HepG2 (cell line): ENCODE results near the gene DGKD. TPM values are rescaled to one million over a fixed set of nuclear protein-coding genes. Genes with fewer than 3 reads are reported as not detected.

Experiments
- ATAC-seq: fragments of 200-7000 bp; cut with Tn5 transposase; 3 replicates; pipeline ENCODE4 v1.9.1; 2020; ENCODE audit warnings: mild to moderate bottlenecking, moderate library complexity
- BruUV-seq: library from RNA; stranded (reverse); fragments of 400-500 nt; replicated peaks from 2 replicates; lab custom pipeline; 2021; lab: Mats Ljungman, UMichigan
- CTCF ChIA-PET: fragments of 300-600 bp; formaldehyde crosslinking; extraction: SDS; loops from one replicate; lab custom pipeline; 2021; ENCODE audit warnings: low total read pairs, inconsistent platforms, low intra/inter-chr PET ratio; lab: Yijun Ruan, JAX
- POLR2A ChIA-PET: fragments of 350-600 bp; sonication (Branson Sonifier 250); formaldehyde crosslinking; loops from one replicate; lab custom pipeline; 2020; ENCODE audit warnings: antibody characterized with exemption, inconsistent platforms; lab: Yijun Ruan, JAX
- DNase-seq: peaks from one replicate; pipeline ENCODE4 v3.0.0-alpha.2; 2015; ENCODE audit warnings: low spot score
- FAIRE-seq: peaks from 3 replicates; lab custom pipeline; 2011; peaks lifted over from hg19 to GRCh38; lab: Jason Lieb, UNC
- H2AFZ ChIP-seq: one replicate; pipeline ENCODE4 v1.6.1; 2011; ENCODE audit warnings: low read length, inconsistent platforms
- H3K27ac ChIP-seq: fragments of 300-600 bp; 3 replicates; pipeline ENCODE4 v1.8.0; 2011; ENCODE audit warnings: mixed run types, mild to moderate bottlenecking, mixed read lengths, low read length, inconsistent platforms; ENCODE audit not compliant: insufficient read depth; ENCODE audit errors: extremely low read length
- H3K27me3 ChIP-seq, 2 experiments: fragments of 200-600 bp in 1 of 2; 2 replicates in 1 of 2; 3 replicates in 1 of 2; pipeline versions ENCODE4 v1.6.0 to v1.8.0; 2011; ENCODE audit warnings: low read length in 2 of 2, mild to moderate bottlenecking in 2 of 2, moderate library complexity in 2 of 2, inconsistent platforms in 1 of 2; ENCODE audit not compliant: insufficient read depth in 2 of 2, control insufficient read depth in 1 of 2
- H3K36me3 ChIP-seq, 2 experiments: fragments of 200-600 bp in 1 of 2; replicated peaks in 1 of 2; 2 replicates in 1 of 2; 3 replicates in 1 of 2; pipeline versions ENCODE4 v1.5.1 to v1.8.0; 2011; ENCODE audit warnings: low read length in 2 of 2, inconsistent platforms in 1 of 2; ENCODE audit not compliant: insufficient read depth in 2 of 2, control insufficient read depth in 1 of 2
- H3K4me1 ChIP-seq: 2 replicates; pipeline ENCODE4 v1.5.1; 2012; ENCODE audit warnings: low read length, inconsistent platforms; ENCODE audit not compliant: insufficient read depth
- H3K4me2 ChIP-seq: 2 replicates; pipeline ENCODE4 v1.6.0; 2011; ENCODE audit warnings: low read depth, low read length, inconsistent platforms
- H3K4me3 ChIP-seq, 3 experiments: fragments of 200-600 bp in 1 of 3; sonication (generic), shearing (Covaris generic) in 1 of 3; replicated peaks in 1 of 3; 2 replicates each; pipeline ENCODE4 v1.5.1; 2011 to 2016; ENCODE audit warnings: low read length in 3 of 3, inconsistent platforms in 2 of 3, low read depth in 2 of 3, mild to moderate bottlenecking in 2 of 3, control low read depth in 1 of 3, mixed read lengths in 1 of 3; ENCODE audit not compliant: insufficient read depth in 1 of 3
- H3K79me2 ChIP-seq: one replicate; pipeline ENCODE4 v1.6.1; 2011; ENCODE audit warnings: low read length, inconsistent platforms; ENCODE audit not compliant: insufficient read depth
- H3K9ac ChIP-seq: 2 replicates; pipeline ENCODE4 v1.6.0; 2011; ENCODE audit warnings: mild to moderate bottlenecking, low read depth, low read length, inconsistent platforms; ENCODE audit not compliant: insufficient read depth
- H3K9me3 ChIP-seq: 2 replicates; pipeline ENCODE4 v1.5.1; 2012; ENCODE audit warnings: mild to moderate bottlenecking, low read length
- H4K20me1 ChIP-seq: 2 replicates; pipeline ENCODE4 v1.6.0; 2011; ENCODE audit warnings: inconsistent platforms, mild to moderate bottlenecking, low read length, moderate library complexity; ENCODE audit not compliant: insufficient read depth
- ASH2L ChIP-seq: fragments of 300-600, 200-600 bp; sonication (generic); IDR thresholded peaks from 2 replicates; pipeline ENCODE4 v1.7.0; 2017; ENCODE audit warnings: low read depth, mild to moderate bottlenecking, moderate library complexity, mixed read lengths, low read length; ENCODE audit not compliant: insufficient read length
- ATF7 ChIP-seq, 2 experiments: fragments of 450-650 bp in 1 of 2; sonication (generic) in 1 of 2; formaldehyde crosslinking in 1 of 2; IDR thresholded peaks; 2 replicates each; pipeline versions ENCODE4 v1.4.0 to v1.6.1; 2016 to 2020; ENCODE audit warnings: antibody characterized with exemption in 1 of 2, mild to moderate bottlenecking in 1 of 2, missing genetic modification reagents in 1 of 2
- CEBPB ChIP-seq: IDR thresholded peaks from 2 replicates; pipeline ENCODE4 v1.6.1; 2011; ENCODE audit warnings: low read depth, low read length, improper control_type of control experiment, borderline replicate concordance
- GATAD2A ChIP-seq: IDR thresholded peaks from 2 replicates; pipeline ENCODE4 v1.6.1; 2016
- MAFF ChIP-seq: IDR thresholded peaks from 2 replicates; pipeline ENCODE4 v1.6.1; 2011; ENCODE audit warnings: low read depth, low read length, improper control_type of control experiment
- SP140L ChIP-seq: sonication (generic); formaldehyde crosslinking; IDR thresholded peaks from 2 replicates; pipeline ENCODE4 v1.4.0; 2020; ENCODE audit warnings: missing genetic modification reagents, borderline replicate concordance
- ZMYM4 ChIP-seq: sonication (generic); formaldehyde crosslinking; IDR thresholded peaks from 2 replicates; pipeline ENCODE4 v1.8.1; 2023; ENCODE audit warnings: mild to moderate bottlenecking, missing genetic modification reagents
- ZNF331 ChIP-seq: sonication (generic); formaldehyde crosslinking; IDR thresholded peaks from 2 replicates; pipeline ENCODE4 v1.4.0; 2020; ENCODE audit warnings: missing genetic modification reagents
- ZNF383 ChIP-seq: sonication (generic); formaldehyde crosslinking; IDR thresholded peaks from 2 replicates; pipeline ENCODE4 v1.4.0; 2020; ENCODE audit warnings: missing genetic modification reagents, mild to moderate bottlenecking, borderline replicate concordance
- ZNF780A ChIP-seq: sonication (generic); formaldehyde crosslinking; IDR thresholded peaks from 2 replicates; pipeline ENCODE4 v1.8.0; 2022; ENCODE audit warnings: mild to moderate bottlenecking, missing genetic modification reagents, moderate library complexity
- WGBS: methylation state at CpG from one replicate; pipeline ENCODE4 v1.1.6; 2017; ENCODE audit warnings: low lambda C conversion rate; 5-methylcytosine and 5-hydroxymethylcytosine counted together
- in situ Hi-C: cut with HindIII; loops from 2 replicates; pipeline ENCODE4 v1.10.0; 2017; ENCODE audit warnings: low pct_unique_long_range_greater_than_20kb; ENCODE audit not compliant: extremely low pct_ligation_motif_present
- intact Hi-C: fragments of 100-400 bp; cut with micrococcal nuclease; formaldehyde crosslinking; loops from one replicate; pipeline ENCODE4 v1.10.0; 2022; ENCODE audit not compliant: unreplicated experiment
- polyA plus RNA-seq, 8 experiments: library from polyadenylated mRNA; depleted of rRNA in 3 of 8; stranded (reverse) in 7 of 8; unstranded in 1 of 8; fragments of >200 nt; fragmentation: Illumina TruSeq in 4 of 8; extraction: Trizol in 4 of 8; gene quantifications; 2 replicates each; pipeline versions ENCODE4 v1.2.1 to v1.2.3, GENCODE V29; 2011 to 2016; ENCODE audit warnings: low read depth in 4 of 8, missing spikeins in 1 of 8, mixed read lengths in 1 of 8; ENCODE audit not compliant: insufficient read depth in 1 of 8
- total RNA-seq, 5 experiments: library from RNA; depleted of rRNA; stranded (reverse); fragments of >200 nt; fragmentation: Illumina TruSeq; extraction: Trizol; gene quantifications; 2 replicates each; pipeline ENCODE4 v1.2.3, GENCODE V29; 2016; ENCODE audit warnings: low read depth in 1 of 5
- TF ChIP-seq, protein P1 (sequence below): sonication (generic); formaldehyde crosslinking; IDR thresholded peaks from 2 replicates; pipeline ENCODE4 v1.8.0; 2022; ENCODE audit warnings: mild to moderate bottlenecking, missing genetic modification reagents, borderline replicate concordance
- TF ChIP-seq, protein P2 (sequence below): sonication (generic); formaldehyde crosslinking; IDR thresholded peaks from 2 replicates; pipeline ENCODE4 v1.4.0; 2020; ENCODE audit warnings: missing genetic modification reagents
- TF ChIP-seq, protein P3 (sequence below): sonication (generic); formaldehyde crosslinking; conservative IDR thresholded peaks from 2 replicates; pipeline ENCODE4 v1.4.0; 2020; ENCODE audit warnings: missing genetic modification reagents

Gene DGKD
- total and polyA plus RNA-seq, 2 of the 13 experiments (the other 11 are each of a cell fraction or from before 2014, with no cell fraction given) = 24.5 to 33.2 TPM

DNA sequence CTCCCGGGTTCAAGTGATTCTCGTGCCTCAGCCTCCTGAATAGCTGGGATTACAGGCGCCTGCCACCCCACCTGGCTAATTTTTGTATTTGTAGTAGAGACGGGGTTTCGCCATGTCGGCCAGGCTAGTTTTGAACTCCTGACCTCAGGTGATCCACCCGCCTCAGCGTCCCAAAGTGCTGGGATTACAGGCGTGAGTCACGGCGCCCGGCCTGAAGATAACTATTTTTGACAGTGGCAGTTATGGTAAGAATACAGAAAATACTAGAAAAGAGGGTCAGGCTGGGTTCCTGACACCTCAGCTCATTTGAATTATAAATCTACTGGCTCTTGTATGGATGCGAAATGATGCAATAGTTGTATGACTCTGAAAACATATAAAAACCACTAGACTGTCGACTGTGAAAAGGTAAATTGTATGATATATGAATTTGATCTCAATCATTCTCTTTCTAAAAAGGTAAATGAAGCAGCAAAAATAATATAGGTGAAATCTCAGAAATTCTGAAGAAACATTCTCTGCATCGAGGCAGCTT, 11.1 kb upstream of the DGKD start:
- in situ Hi-C loops (no loop called here), intact Hi-C loops (no loop called here)
- no peak for FAIRE-seq
- Histone ChIP-seq H3K4me1 (peaks cover 69% of the 10 kb centered on the region), H3K4me3 (no peak overlapping the region), H2AFZ (no peak overlapping the region), H3K27ac (no peak overlapping the region), H3K79me2 (no peaks in the 10 kb centered on the region), H3K36me3 (no peaks in the 10 kb centered on the region), H3K4me2 (no peak overlapping the region), H3K9ac (no peak overlapping the region), H3K9me3 (no peaks in the 10 kb centered on the region), H4K20me1 (no peaks in the 10 kb centered on the region), H3K27me3 (no peaks in the 10 kb centered on the region; a peak in 2 of 5 replicates)
- CTCF ChIA-PET = no interaction called here
- DNase-seq = no peak
- no peak for ATAC-seq
- BruUV-seq = no TSS peak
- TF ChIP-seq ATF7 (IDR thresholded peaks at IDR 0.05) (peak; percentile 42; the same call in 1 of the 2 replicates), ATF7 (CRISPR knock-in tag; IDR thresholded peaks at IDR 0.05) (no peak), CEBPB (peak; percentile 61; the same call in 1 of the 2 replicates), SP140L (CRISPR knock-in tag) (no peak), ZNF780A (no peak)
- POLR2A ChIA-PET = no interaction called here
- 43% methylated on average over 15 of the region's 15 CpGs for WGBS

DNA sequence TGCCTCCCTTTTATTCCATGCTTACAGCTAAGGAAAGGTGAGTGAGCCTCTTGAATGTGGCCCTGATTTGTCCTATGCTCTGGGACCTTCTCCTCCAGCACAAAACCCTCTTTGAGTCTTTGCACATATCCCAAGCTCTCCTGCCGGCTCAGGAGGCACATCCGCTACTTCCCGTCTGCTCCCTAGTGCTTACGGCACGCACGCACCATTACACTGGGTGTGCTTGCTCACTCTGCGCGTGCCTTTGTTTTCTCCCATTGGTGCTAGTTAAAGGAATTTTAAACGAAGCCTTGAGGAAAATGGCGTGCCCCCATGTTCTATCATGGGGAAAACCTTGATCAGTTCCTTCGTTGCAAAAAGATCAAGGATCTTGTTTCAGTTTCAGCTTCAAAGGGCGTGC, 7.9 kb upstream of the DGKD start:
- H3K27me3 ChIP-seq = no peaks in the 10 kb centered on the region
- H3K4me1 ChIP-seq = peaks cover 85% of the 10 kb centered on the region
- H2AFZ ChIP-seq = no peak overlapping the region
- no peak for TF ChIP-seq ASH2L
- TF ChIP-seq, protein P1, sequence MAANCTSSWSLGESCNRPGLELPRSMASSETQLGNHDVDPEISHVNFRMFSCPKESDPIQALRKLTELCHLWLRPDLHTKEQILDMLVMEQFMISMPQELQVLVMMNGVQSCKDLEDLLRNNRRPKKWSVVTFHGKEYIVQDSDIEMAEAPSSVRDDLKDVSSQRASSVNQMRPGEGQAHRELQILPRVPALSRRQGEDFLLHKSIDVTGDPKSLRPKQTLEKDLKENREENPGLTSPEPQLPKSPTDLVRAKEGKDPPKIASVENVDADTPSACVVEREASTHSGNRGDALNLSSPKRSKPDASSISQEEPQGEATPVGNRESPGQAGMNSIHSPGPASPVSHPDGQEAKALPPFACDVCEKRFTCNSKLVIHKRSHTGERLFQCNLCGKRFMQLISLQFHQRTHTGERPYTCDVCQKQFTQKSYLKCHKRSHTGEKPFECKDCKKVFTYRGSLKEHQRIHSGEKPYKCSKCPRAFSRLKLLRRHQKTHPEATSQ (CRISPR knock-in tag) = no peak
- TF ChIP-seq, protein P2, sequence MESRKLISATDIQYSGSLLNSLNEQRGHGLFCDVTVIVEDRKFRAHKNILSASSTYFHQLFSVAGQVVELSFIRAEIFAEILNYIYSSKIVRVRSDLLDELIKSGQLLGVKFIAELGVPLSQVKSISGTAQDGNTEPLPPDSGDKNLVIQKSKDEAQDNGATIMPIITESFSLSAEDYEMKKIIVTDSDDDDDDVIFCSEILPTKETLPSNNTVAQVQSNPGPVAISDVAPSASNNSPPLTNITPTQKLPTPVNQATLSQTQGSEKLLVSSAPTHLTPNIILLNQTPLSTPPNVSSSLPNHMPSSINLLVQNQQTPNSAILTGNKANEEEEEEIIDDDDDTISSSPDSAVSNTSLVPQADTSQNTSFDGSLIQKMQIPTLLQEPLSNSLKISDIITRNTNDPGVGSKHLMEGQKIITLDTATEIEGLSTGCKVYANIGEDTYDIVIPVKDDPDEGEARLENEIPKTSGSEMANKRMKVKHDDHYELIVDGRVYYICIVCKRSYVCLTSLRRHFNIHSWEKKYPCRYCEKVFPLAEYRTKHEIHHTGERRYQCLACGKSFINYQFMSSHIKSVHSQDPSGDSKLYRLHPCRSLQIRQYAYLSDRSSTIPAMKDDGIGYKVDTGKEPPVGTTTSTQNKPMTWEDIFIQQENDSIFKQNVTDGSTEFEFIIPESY (CRISPR knock-in tag) = peak; percentile 97
- TF ChIP-seq GATAD2A (CRISPR knock-in tag) = no peak
- TF ChIP-seq ZNF331 (CRISPR knock-in tag) = no peak
- no peak for TF ChIP-seq ZMYM4
- TF ChIP-seq MAFF = no peak
- TF ChIP-seq, protein P3, sequence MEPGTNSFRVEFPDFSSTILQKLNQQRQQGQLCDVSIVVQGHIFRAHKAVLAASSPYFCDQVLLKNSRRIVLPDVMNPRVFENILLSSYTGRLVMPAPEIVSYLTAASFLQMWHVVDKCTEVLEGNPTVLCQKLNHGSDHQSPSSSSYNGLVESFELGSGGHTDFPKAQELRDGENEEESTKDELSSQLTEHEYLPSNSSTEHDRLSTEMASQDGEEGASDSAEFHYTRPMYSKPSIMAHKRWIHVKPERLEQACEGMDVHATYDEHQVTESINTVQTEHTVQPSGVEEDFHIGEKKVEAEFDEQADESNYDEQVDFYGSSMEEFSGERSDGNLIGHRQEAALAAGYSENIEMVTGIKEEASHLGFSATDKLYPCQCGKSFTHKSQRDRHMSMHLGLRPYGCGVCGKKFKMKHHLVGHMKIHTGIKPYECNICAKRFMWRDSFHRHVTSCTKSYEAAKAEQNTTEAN (CRISPR knock-in tag) = no peak
- no peak for TF ChIP-seq ZNF383 (CRISPR knock-in tag)

More for the DNA sequence above, 7.9 kb upstream of the DGKD start:
- in situ Hi-C loops = no loop called here
- intact Hi-C loops = no loop called here
- no peak for DNase-seq
- no peak for FAIRE-seq
- 93% methylated on average over 12 of the region's 12 CpGs for WGBS
- H3K36me3 ChIP-seq = no peaks in the 10 kb centered on the region
- H3K4me2 ChIP-seq = peak overlapping the region; percentile 56; the same call in 1 of the 2 replicates
- BruUV-seq = no TSS peak
- no peak for ATAC-seq
- H3K27ac ChIP-seq = no peak overlapping the region
- no peaks in the 10 kb centered on the region for H3K79me2 ChIP-seq
- H3K9me3 ChIP-seq = no peaks in the 10 kb centered on the region
- CTCF ChIA-PET = no interaction called here
- H3K9ac ChIP-seq = no peak overlapping the region
- H4K20me1 ChIP-seq = no peaks in the 10 kb centered on the region
- POLR2A ChIA-PET = no interaction called here
- H3K4me3 ChIP-seq = no peak overlapping the region
